ENCODE results near the gene FXN. TPM values are rescaled to one million over a fixed set of nuclear protein-coding genes. Genes with fewer than 3 reads are reported as not detected.

The FXN gene
- total and polyA plus RNA-seq, 2 donors (not counting 1 experiment from before 2014, with no cell fraction given): 8.8 to 9.6 TPM

DNA sequence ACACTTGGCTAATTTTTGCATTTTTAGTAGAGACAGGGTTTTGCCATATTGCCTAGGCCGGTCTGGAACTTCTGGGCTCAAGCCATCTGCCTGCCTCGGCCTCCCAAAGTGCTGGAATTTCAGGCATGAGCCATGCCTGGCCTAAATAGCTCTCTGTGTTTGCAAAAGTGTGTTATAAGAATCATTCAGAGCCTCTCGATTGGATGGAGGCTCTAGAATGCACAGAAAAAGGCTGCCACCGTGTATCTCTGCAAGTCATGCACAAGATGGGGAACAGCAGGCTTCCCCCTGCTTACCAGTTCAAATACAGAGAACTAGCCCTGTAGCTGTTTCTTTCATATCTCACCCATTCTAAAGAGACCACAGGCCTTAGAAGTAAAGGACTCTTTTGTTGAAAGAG lies 28.3 kb downstream of the FXN start:
- no peak overlapping the region for H3K9ac ChIP-seq (ENCODE audit: low read length)
- H3K9me3 Mint-ChIP-seq (ENCODE audit: insufficient read depth): no peaks in the 10 kb centered on the region
- no peak overlapping the region for H2AFZ ChIP-seq (ENCODE audit: insufficient read depth, low read depth, low read length, poor library complexity, severe bottlenecking)
- no peaks in the 10 kb centered on the region for H4K20me1 ChIP-seq (ENCODE audit: control insufficient read depth, insufficient read depth, low read length, poor library complexity, severe bottlenecking)
- H3K27ac Mint-ChIP-seq: no peak overlapping the region
- 100% methylated on average over 2 of the region's 4 CpGs for WGBS (ENCODE audit: insufficient coverage)
- peaks cover 5% of the 10 kb centered on the region for H3K4me1 Mint-ChIP-seq
- POLR2A ChIA-PET: no interaction called here
- no peak overlapping the region for H3K4me3 Mint-ChIP-seq
- ATAC-seq (ENCODE audit: low read depth): no peak
- no peaks in the 10 kb centered on the region for H3K79me2 ChIP-seq (ENCODE audit: control insufficient read depth, insufficient read depth, low read length)
- H3K27ac ChIP-seq (ENCODE audit: low read length in 2 of 2): no peak overlapping the region
- H3K9me3 ChIP-seq (ENCODE audit: control extremely low read depth in 1 of 3, control insufficient read depth in 2 of 3, insufficient read depth in 1 of 3, low read length in 2 of 3): no peaks in the 10 kb centered on the region
- H3K4me2 ChIP-seq (replicated peaks; ENCODE audit: low read depth, low read length, poor library complexity, severe bottlenecking): no peak overlapping the region
- peaks cover 0 to 24% of the 10 kb centered on the region in 2 experiments for H3K36me3 ChIP-seq (replicated peaks in 1 of 2; ENCODE audit: control extremely low read depth in 1 of 2, control insufficient read depth in 1 of 2, extremely low read depth in 1 of 2, insufficient read depth in 2 of 2, low read length in 1 of 2)
- intact Hi-C loops (cut with micrococcal nuclease): no loop called here
- DNase-seq: no peak
- no peaks in the 10 kb centered on the region for H3K27me3 Mint-ChIP-seq
- TF ChIP-seq, protein P1, sequence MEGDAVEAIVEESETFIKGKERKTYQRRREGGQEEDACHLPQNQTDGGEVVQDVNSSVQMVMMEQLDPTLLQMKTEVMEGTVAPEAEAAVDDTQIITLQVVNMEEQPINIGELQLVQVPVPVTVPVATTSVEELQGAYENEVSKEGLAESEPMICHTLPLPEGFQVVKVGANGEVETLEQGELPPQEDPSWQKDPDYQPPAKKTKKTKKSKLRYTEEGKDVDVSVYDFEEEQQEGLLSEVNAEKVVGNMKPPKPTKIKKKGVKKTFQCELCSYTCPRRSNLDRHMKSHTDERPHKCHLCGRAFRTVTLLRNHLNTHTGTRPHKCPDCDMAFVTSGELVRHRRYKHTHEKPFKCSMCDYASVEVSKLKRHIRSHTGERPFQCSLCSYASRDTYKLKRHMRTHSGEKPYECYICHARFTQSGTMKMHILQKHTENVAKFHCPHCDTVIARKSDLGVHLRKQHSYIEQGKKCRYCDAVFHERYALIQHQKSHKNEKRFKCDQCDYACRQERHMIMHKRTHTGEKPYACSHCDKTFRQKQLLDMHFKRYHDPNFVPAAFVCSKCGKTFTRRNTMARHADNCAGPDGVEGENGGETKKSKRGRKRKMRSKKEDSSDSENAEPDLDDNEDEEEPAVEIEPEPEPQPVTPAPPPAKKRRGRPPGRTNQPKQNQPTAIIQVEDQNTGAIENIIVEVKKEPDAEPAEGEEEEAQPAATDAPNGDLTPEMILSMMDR (IDR thresholded peaks at IDR 0.05): no peak
- no peak for TF ChIP-seq EZH2 (IDR thresholded peaks at IDR 0.05; ENCODE audit: borderline replicate concordance, insufficient read depth, low read depth, low read length, poor library complexity, severe bottlenecking)
- H3K27me3 ChIP-seq (replicated peaks in 1 of 4; ENCODE audit: control extremely low read depth in 1 of 4, control insufficient read depth in 3 of 4, insufficient read depth in 4 of 4, low read length in 3 of 4): no peaks in the 10 kb centered on the region
- CTCF ChIA-PET: interaction anchor here (1.0 kb wide), 1 partner anchor 8 kb away, joined by 3 read pairs; no protein-coding TSS in a partner anchor
- no peak overlapping the region for H3K4me3 ChIP-seq (ENCODE audit: control extremely low read depth in 1 of 5, extremely low read depth in 1 of 5, insufficient read depth in 1 of 5, low read depth in 2 of 5, low read length in 4 of 5)
- no peaks in the 10 kb centered on the region for H3K4me1 ChIP-seq (ENCODE audit: control insufficient read depth in 2 of 2, insufficient read depth in 2 of 2, low read length in 2 of 2)

DNA sequence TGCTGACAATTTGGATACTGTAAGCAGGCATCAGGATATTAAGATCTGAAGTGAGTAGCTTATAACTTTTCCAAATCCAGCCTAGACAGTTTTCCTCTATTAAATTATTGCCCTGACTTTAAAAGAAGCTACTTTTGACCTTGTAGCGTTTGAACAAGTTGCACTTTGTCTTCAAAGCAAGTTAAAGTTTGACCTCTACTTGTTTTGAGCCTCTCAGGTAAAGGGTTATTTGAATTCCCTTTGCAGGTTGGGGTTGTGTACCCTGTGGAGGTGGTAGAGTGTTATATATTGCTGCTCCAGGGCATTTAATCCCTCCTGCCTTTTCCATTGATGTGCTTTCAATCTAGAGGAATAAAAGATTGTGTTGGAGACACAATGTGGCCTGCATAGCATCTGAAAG lies 30.1 kb downstream of the FXN start:
- no peaks in the 10 kb centered on the region for H3K27me3 Mint-ChIP-seq
- no peak for DNase-seq
- no peaks in the 10 kb centered on the region for H3K9me3 Mint-ChIP-seq (ENCODE audit: insufficient read depth)
- no peaks in the 10 kb centered on the region for H3K27me3 ChIP-seq (replicated peaks in 1 of 4; ENCODE audit: control extremely low read depth in 1 of 4, control insufficient read depth in 3 of 4, insufficient read depth in 4 of 4, low read length in 3 of 4)
- no peak for ATAC-seq (ENCODE audit: low read depth)
- no peaks in the 10 kb centered on the region for H3K9me3 ChIP-seq (ENCODE audit: control extremely low read depth in 1 of 3, control insufficient read depth in 2 of 3, insufficient read depth in 1 of 3, low read length in 2 of 3)
- TF ChIP-seq, protein P1 (IDR thresholded peaks at IDR 0.05): no peak
- no peak for TF ChIP-seq EZH2 (IDR thresholded peaks at IDR 0.05; ENCODE audit: borderline replicate concordance, insufficient read depth, low read depth, low read length, poor library complexity, severe bottlenecking)
- H3K27ac Mint-ChIP-seq: no peak overlapping the region
- H3K4me1 ChIP-seq (ENCODE audit: control insufficient read depth in 2 of 2, insufficient read depth in 2 of 2, low read length in 2 of 2): no peaks in the 10 kb centered on the region
- no peak overlapping the region for H3K4me3 ChIP-seq (ENCODE audit: control extremely low read depth in 1 of 5, extremely low read depth in 1 of 5, insufficient read depth in 1 of 5, low read depth in 2 of 5, low read length in 4 of 5)
- 100% methylated on average over 1 of the region's 1 CpG for WGBS (ENCODE audit: insufficient coverage)
- peaks cover 5% of the 10 kb centered on the region for H3K4me1 Mint-ChIP-seq
- H3K79me2 ChIP-seq (ENCODE audit: control insufficient read depth, insufficient read depth, low read length): no peaks in the 10 kb centered on the region
- POLR2A ChIA-PET: interaction anchor here (0.7 kb wide), 1 partner anchor 26 kb away, joined by 5 read pairs; no protein-coding TSS in a partner anchor
- H3K4me2 ChIP-seq (replicated peaks; ENCODE audit: low read depth, low read length, poor library complexity, severe bottlenecking): no peak overlapping the region
- peaks cover 0 to 24% of the 10 kb centered on the region in 2 experiments for H3K36me3 ChIP-seq (replicated peaks in 1 of 2; ENCODE audit: control extremely low read depth in 1 of 2, control insufficient read depth in 1 of 2, extremely low read depth in 1 of 2, insufficient read depth in 2 of 2, low read length in 1 of 2)
- no peak overlapping the region for H3K9ac ChIP-seq (ENCODE audit: low read length)
- CTCF ChIA-PET: no interaction called here
- H2AFZ ChIP-seq (ENCODE audit: insufficient read depth, low read depth, low read length, poor library complexity, severe bottlenecking): no peak overlapping the region
- no peaks in the 10 kb centered on the region for H4K20me1 ChIP-seq (ENCODE audit: control insufficient read depth, insufficient read depth, low read length, poor library complexity, severe bottlenecking)
- no peak overlapping the region for H3K4me3 Mint-ChIP-seq
- intact Hi-C loops (cut with micrococcal nuclease): no loop called here
- no peak overlapping the region for H3K27ac ChIP-seq (ENCODE audit: low read length in 2 of 2)

Measured in B cell (primary cell).